Stimulated activated naive CD4-positive, alpha-beta T cell (primary cell): ENCODE measurements around the gene CENPB.

Source experiments
- DNase-seq, 6 experiments: peaks; one replicate each; lab custom pipeline; 2025; lab: John Stamatoyannopoulos, UW

CENPB gene

GRCh38 chr20:3788685-3789155 lies 2.2 kb upstream of the CENPB start:
- DNase-seq: no peak

GRCh38 chr20:3787324-3788014 lies 929 bp upstream of the CENPB start:
- peak in 1 of 6 experiments; percentile 43 for DNase-seq

- DNase-seq: peak; percentile 14 to 52 (median 31)
Measured at GRCh38 chr20:3786126-3786484, 435 bp downstream of the CENPB start.

GRCh38 chr20:3785240-3786125 lies 1.1 kb downstream of the CENPB start:
- DNase-seq: peak in 1 of 6 experiments; percentile 11

- DNase-seq: no peak
Measured at GRCh38 chr20:3784863-3785239, 1.7 kb downstream of the CENPB start.

GRCh38 chr20:3784216-3784853 lies 2.2 kb downstream of the CENPB start:
- DNase-seq: no peak

GRCh38 chr20:3783511-3784195 lies 2.9 kb downstream of the CENPB start:
- no peak for DNase-seq

GRCh38 chr20:3783068-3783489 lies 3.5 kb downstream of the CENPB start:
- no peak for DNase-seq

GRCh38 chr20:3782597-3782996 lies 3.9 kb downstream of the CENPB start:
- peak in 1 of 6 experiments; percentile 9 for DNase-seq

GRCh38 chr20:3781153-3781910 lies 5.2 kb downstream of the CENPB start, which contains the start of gene SPEF1:
TSS of gene SPEF1 (minus strand) at chr20:3781448. CDS start at chr20:3781287, 161 bp downstream.
- peak in 4 of 6 experiments; percentile 27 to 42 (median 40) for DNase-seq

- DNase-seq: no peak
Measured at GRCh38 chr20:3778976-3779375, 7.6 kb downstream of the CENPB start.

GRCh38 chr20:3777716-3778629 lies 8.6 kb downstream of the CENPB start:
- DNase-seq: peak in 4 of 6 experiments; percentile 27 to 42 (median 35)

GRCh38 chr20:3777381-3777715 lies 9.2 kb downstream of the CENPB start:
- peak in 2 of 6 experiments; percentile 35 to 39 for DNase-seq

GRCh38 chr20:3775457-3776108 lies 11.0 kb downstream of the CENPB start:
- no peak for DNase-seq

GRCh38 chr20:3771552-3772058 lies 14.9 kb downstream of the CENPB start:
- DNase-seq: no peak

GRCh38 chr20:3768342-3769130 lies 18.0 kb downstream of the CENPB start:
- DNase-seq: peak; percentile 80 to 86 (median 86)

- DNase-seq: peak; percentile 90 to 96 (median 92)
Measured at GRCh38 chr20:3767427-3768341, 18.9 kb downstream of the CENPB start, which contains the start of gene ADISSP. TSS of gene ADISSP (minus strand) at chr20:3767753. CDS start at chr20:3760100, 7,653 bp downstream.
